ENCODE data around the gene EPHB3. TPM values are rescaled to one million over a fixed set of nuclear protein-coding genes. Genes with fewer than 3 reads are reported as not detected.

Gene EPHB3
- total RNA-seq, 4 donors from 2014 or later: 14.7 to 58.1 (median 33.1) TPM

DNA sequence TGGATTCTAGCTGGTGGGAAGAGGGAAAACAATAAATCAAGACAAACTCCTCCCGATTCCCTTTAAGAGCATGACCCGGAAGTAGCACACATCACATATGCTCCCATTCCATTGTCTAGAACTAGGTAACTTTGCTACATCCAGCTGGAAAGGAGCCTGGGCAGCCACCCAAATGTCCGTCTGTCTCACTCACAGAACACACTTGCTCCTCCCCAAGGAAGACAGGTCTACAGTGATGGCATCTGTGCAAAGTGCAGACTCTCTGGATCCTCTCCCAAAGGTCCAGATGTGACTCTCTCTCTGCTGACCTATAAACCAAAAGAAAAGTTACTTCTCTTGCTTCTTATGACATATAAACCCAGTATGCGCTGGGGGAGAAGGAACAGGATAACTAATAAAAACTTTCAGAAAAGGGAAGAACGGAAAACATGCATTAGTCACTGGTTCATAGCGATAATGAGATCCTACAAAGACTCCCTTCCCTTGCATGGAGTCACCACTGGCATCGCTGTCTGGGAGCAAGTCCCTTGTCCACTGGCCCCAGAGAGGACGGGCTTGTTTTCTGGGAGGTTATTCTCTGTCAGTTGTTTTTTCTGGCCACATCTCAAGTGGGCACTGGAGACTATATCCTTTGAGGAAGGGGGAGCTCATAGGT lies 29.8 kb upstream of the EPHB3 start:
- peaks cover 0 to 87% (median 3%) of the 10 kb centered on the region in 4 donors for H3K27me3 ChIP-seq
- no peak for DNase-seq

GRCh38 chr3:184532940-184533732 lies 28.4 kb upstream of the EPHB3 start:
- DNase-seq: no peak
- Histone ChIP-seq H3K36me3 (no peaks in the 10 kb centered on the region), H3K27ac (no peak overlapping the region), H3K27me3 (peaks cover 0 to 77% (median 3%) of the 10 kb centered on the region in 4 donors), H3K4me3 (no peak overlapping the region), H3K4me1 (no peaks in the 10 kb centered on the region), H3K9me3 (no peaks in the 10 kb centered on the region)
- TF ChIP-seq POLR2A (IDR thresholded peaks at IDR 0.05) (no peak), CTCF (IDR thresholded peaks at IDR 0.05) (no peak)
- 70 to 76% methylated on average over 8 of the region's 8 CpGs for WGBS, 2 donors
- intact Hi-C loops (cut with DNase I): no loop called here

More for the DNA sequence above, 29.8 kb upstream of the EPHB3 start:
- Histone ChIP-seq H3K36me3 (no peaks in the 10 kb centered on the region), H3K9me3 (no peaks in the 10 kb centered on the region), H3K4me3 (no peak overlapping the region), H3K27ac (no peak overlapping the region), H3K4me1 (no peaks in the 10 kb centered on the region)
- intact Hi-C loops (cut with DNase I): no loop called here
- 49 to 53% methylated on average over 8 of the region's 8 CpGs for WGBS, 2 donors
- TF ChIP-seq CTCF (IDR thresholded peaks at IDR 0.05): no peak
- TF ChIP-seq POLR2A (IDR thresholded peaks at IDR 0.05): no peak

DNA sequence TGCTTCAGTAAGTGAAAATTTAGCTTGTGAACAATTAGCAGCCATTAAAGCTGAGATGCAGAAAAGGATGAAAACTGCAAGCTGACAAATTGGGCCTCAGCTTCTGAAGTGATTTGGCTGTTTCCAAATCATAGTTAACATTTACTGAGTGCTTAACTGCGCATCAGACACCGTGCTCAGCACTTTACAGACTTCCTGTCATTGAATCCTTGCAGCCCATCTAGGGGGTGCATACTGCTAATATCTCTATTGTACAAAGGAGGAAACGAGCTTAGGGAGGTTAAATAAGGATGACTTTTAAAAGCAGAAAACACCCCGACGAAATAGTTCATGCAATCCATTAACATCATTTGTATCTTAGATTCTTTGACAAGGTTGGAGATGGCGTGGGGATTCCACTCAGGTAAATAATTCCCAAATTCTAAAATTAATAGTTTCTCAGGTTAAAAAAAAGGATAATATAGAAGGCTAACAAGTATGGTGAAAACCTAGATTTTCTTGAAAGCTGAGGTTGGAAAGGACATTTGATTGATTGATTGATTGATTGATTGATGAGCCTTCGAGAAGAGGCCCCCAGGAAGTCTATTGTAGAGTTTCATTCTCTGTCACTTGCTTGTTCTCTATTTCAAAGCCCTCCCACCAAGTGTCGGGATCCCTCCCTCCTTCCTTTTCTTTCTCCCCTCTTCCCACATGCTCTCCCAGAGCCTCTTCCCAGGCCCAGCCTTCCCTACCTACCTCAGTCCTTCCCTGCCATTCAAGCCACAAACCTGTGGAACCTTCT lies 23.5 kb upstream of the EPHB3 start:
- DNase-seq: no peak
- 53 to 65% methylated on average over 8 of the region's 8 CpGs for WGBS, 2 donors
- H3K36me3 ChIP-seq: no peaks in the 10 kb centered on the region

DNA sequence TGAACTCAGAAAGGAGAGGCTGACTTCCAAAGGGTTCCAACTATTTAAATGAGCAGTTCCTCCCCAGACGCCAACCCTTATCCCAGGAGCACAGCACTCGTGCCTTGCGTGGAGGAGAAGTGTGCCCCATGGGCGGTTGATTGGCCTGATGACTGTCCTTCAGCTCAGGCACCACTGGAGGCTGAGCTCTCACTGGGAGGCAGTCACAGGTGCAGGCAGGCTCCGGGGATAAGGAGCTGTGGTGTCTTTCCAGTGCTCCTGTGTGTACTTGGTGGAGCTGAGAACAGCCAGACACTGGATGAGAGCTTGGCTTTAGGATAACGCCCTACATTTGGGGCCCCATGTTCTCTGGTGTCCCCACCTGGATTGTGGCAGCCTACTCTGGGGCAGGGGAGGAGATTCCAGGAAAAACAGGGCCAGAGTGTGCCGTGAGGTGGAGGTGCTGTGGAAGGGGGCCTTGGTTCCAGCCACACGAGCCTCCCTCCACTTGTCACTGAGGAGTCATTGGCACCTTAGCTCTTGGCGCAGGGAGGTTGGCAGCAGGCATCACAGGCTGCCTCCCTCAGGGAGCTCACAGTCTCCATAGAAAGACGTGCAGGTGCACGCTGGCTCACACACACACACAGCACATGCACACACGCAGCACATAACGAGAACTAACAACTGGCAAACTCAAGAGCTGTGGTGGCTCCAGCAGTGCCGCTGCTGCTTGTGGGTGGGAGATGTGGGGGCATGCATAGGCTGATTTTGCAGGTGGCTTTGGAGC lies 22.7 kb upstream of the EPHB3 start:
- intact Hi-C loops (cut with DNase I): no loop called here
- Histone ChIP-seq H3K36me3 (no peaks in the 10 kb centered on the region), H3K27me3 (peaks cover 0 to 77% (median 0%) of the 10 kb centered on the region in 4 donors), H3K4me1 (peaks cover 0 to 3% (median 3%) of the 10 kb centered on the region in 3 donors), H3K27ac (no peak overlapping the region), H3K9me3 (no peaks in the 10 kb centered on the region), H3K4me3 (no peak overlapping the region)
- TF ChIP-seq CTCF (IDR thresholded peaks at IDR 0.05) (no peak), POLR2A (IDR thresholded peaks at IDR 0.05) (no peak)
- WGBS, 2 donors: 63 to 74% methylated on average over 10 to 12 of the region's 14 CpGs
- DNase-seq: no peak

More for the DNA sequence above, 23.5 kb upstream of the EPHB3 start:
- no peak overlapping the region for H3K4me3 ChIP-seq
- no peak overlapping the region for H3K27ac ChIP-seq
- intact Hi-C loops (cut with DNase I): no loop called here
- no peak for TF ChIP-seq CTCF (IDR thresholded peaks at IDR 0.05)
- no peak for TF ChIP-seq POLR2A (IDR thresholded peaks at IDR 0.05)
- H3K27me3 ChIP-seq: peaks cover 0 to 76% (median 0%) of the 10 kb centered on the region in 4 donors
- H3K4me1 ChIP-seq: no peaks in the 10 kb centered on the region
- no peaks in the 10 kb centered on the region for H3K9me3 ChIP-seq
